Gastrocnemius medialis (tissue), 4 donors: ENCODE data around the gene BLOC1S4. TPM values are rescaled to one million over a fixed set of nuclear protein-coding genes. Genes with fewer than 3 reads are reported as not detected.

ENCODE experiments used
- ATAC-seq, 2 donors: fragments of 150-250 bp; one replicate each; pipeline ENCODE4 v1.9.1; 2016
- DNase-seq, 2 donors: peaks; one replicate each; pipeline ENCODE4 v3.0.0-alpha.2; 2019
- H3K27ac ChIP-seq, 4 donors: fragments of 200-600 bp; sonication (generic); 1 replicate in 1 of 4; 2 replicates in 3 of 4; pipeline ENCODE4 v1.5.1; 2016 to 2018; ENCODE audit warnings: mild to moderate bottlenecking in 2 of 4, moderate library complexity in 1 of 4
- H3K27me3 ChIP-seq, 3 donors: fragments of 200-600 bp; sonication (generic) in 2 of 3; 1 replicate in 1 of 3; 2 replicates in 2 of 3; pipeline versions ENCODE4 v1.5.1 to v1.6.0; 2016 to 2019; ENCODE audit warnings: mild to moderate bottlenecking in 1 of 3, moderate library complexity in 1 of 3
- H3K36me3 ChIP-seq, 2 donors: fragments of 200-600 bp; sonication (generic) in 1 of 2; one replicate each; pipeline ENCODE4 v1.5.1; 2017 to 2018
- H3K4me1 ChIP-seq, 2 donors: fragments of 200-600 bp; sonication (generic) in 1 of 2; one replicate each; pipeline ENCODE4 v1.5.1; 2016 to 2017; ENCODE audit warnings: mild to moderate bottlenecking in 2 of 2
- H3K4me3 ChIP-seq, 4 donors: fragments of 200-600 bp; sonication (generic) in 3 of 4; 1 replicate in 1 of 4; 2 replicates in 3 of 4; pipeline ENCODE4 v1.5.1; 2016 to 2019; ENCODE audit warnings: mild to moderate bottlenecking in 2 of 4
- H3K9me3 ChIP-seq, 3 donors: fragments of 200-600 bp; sonication (generic) in 2 of 3; 1 replicate in 1 of 3; 2 replicates in 2 of 3; pipeline ENCODE4 v1.5.1; 2016 to 2019
- POLR2A ChIP-seq, 2 donors: fragments of 450-650 bp; IDR thresholded peaks; one replicate each; pipeline ENCODE4 v1.6.1; 2017; ENCODE audit warnings: antibody characterized with exemption in 2 of 2, mild to moderate bottlenecking in 2 of 2, moderate library complexity in 2 of 2
- in situ Hi-C, 4 donors: fragments of 200-750 bp; cut with MboI; loops; one replicate each; pipeline versions ENCODE4 v1.15.0 to v1.8.0; 2017; ENCODE audit warnings: low sequenced_read_pairs in 4 of 4
- intact Hi-C: fragments of 100-400 bp; cut with DNase I; formaldehyde crosslinking; loops from one replicate; pipeline ENCODE4 v1.15.1; 2023; ENCODE audit warnings: low total_unique reads
- total RNA-seq, 4 donors: library from RNA; depleted of rRNA; stranded (reverse); fragments of >200 nt; gene quantifications; one replicate each; pipeline versions ENCODE4 v1.1.0 to v1.2.3, GENCODE V29; 2016
- TF ChIP-seq, protein P1 (sequence below), 5 experiments: fragments of 450-650 bp in 3 of 5; fragments of 200-600 bp in 2 of 5; sonication (generic) in 2 of 5; IDR thresholded peaks in 4 of 5; conservative IDR thresholded peaks in 1 of 5; 1 replicate in 4 of 5; 2 replicates in 1 of 5; pipeline ENCODE4 v1.5.1; 2016 to 2019; ENCODE audit warnings: antibody characterized with exemption in 5 of 5, mild to moderate bottlenecking in 3 of 5, moderate library complexity in 3 of 5

BLOC1S4 gene
- total RNA-seq, 4 donors from 2014 or later = 15.7 to 25.7 (median 22.3) TPM

DNA sequence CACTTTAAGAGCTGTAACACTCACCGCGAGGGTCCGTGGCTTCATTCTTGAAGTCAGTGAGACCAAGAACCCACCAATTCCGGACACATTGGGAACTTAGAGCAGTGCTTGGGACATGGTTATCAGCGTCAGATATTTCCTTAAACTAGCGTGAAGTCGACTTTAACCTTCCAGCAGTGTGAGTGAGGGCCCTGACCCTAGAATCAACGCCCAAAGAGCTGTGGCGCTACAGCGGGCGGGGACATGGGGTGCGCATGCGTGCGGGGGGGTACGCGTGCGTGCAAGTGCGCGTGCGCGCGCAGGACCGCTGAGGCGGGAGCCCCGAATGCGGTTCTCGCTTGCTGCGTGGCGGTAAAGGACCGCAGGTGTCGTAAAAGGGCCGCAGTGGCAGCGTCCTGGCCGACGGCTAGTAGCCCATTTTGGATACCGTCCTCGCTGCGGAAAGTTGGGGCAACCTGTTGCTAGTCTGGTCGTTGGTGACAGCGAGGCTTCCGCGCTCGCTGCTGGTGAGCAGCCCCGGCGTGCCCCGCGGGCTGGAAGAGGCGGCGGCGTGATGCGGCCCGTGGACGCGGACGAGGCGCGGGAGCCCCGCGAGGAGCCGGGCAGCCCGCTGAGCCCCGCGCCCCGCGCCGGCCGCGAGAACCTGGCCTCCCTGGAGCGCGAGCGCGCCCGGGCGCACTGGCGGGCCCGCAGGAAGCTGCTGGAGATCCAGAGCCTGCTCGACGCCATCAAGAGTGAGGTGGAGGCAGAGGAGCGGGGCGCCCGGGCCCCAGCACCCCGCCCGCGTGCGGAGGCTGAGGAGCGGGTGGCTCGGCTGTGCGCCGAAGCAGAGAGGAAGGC lies 42.1 kb upstream of the BLOC1S4 start:
- Histone ChIP-seq H3K9me3 (no peaks in the 10 kb centered on the region), H3K4me1 (peaks cover 27 to 33% of the 10 kb centered on the region in 2 donors), H3K4me3 (peak overlapping the region; percentile 68 to 90 (median 72)), H3K27me3 (no peaks in the 10 kb centered on the region), H3K36me3 (peaks cover 0 to 10% of the 10 kb centered on the region in 2 donors), H3K27ac (peak overlapping the region; percentile 82 to 96 (median 89))
- TF ChIP-seq POLR2A (IDR thresholded peaks at IDR 0.05) = peak; percentile 68 to 79
- TF ChIP-seq, protein P1, sequence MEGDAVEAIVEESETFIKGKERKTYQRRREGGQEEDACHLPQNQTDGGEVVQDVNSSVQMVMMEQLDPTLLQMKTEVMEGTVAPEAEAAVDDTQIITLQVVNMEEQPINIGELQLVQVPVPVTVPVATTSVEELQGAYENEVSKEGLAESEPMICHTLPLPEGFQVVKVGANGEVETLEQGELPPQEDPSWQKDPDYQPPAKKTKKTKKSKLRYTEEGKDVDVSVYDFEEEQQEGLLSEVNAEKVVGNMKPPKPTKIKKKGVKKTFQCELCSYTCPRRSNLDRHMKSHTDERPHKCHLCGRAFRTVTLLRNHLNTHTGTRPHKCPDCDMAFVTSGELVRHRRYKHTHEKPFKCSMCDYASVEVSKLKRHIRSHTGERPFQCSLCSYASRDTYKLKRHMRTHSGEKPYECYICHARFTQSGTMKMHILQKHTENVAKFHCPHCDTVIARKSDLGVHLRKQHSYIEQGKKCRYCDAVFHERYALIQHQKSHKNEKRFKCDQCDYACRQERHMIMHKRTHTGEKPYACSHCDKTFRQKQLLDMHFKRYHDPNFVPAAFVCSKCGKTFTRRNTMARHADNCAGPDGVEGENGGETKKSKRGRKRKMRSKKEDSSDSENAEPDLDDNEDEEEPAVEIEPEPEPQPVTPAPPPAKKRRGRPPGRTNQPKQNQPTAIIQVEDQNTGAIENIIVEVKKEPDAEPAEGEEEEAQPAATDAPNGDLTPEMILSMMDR (IDR thresholded peaks at IDR 0.05 in 4 of 5, conservative IDR thresholded peaks at IDR 0.05 in 1 of 5) = peak in 2 of 5 experiments; percentile 15 to 21
- ATAC-seq = peak; percentile 95 to 96
- in situ Hi-C loops (no loop called here), intact Hi-C loops (loop anchor here (1.0 kb wide), 2 partner anchors 34 to 35 kb away; partner anchors contain the start of genes MRFAP1 and MRFAP1L1)
- DNase-seq = peak; percentile 95 to 96

- in situ Hi-C loops = no loop called here
- intact Hi-C loops = loop anchor here (1.0 kb wide), 2 partner anchors 34 to 35 kb away; partner anchors contain the start of genes MRFAP1 and MRFAP1L1
- peaks cover 0 to 10% of the 10 kb centered on the region in 2 donors for H3K36me3 ChIP-seq
- H3K4me3 ChIP-seq = peak overlapping the region; percentile 68 to 90 (median 72)
- no peaks in the 10 kb centered on the region for H3K27me3 ChIP-seq
- TF ChIP-seq, protein P1 (IDR thresholded peaks at IDR 0.05 in 4 of 5, conservative IDR thresholded peaks at IDR 0.05 in 1 of 5) = peak in 4 of 5 experiments; percentile 5 to 33 (median 22)
- no peak for TF ChIP-seq POLR2A (IDR thresholded peaks at IDR 0.05)
- ATAC-seq = peak; percentile 25 to 41
- H3K27ac ChIP-seq = peak overlapping the region; percentile 82 to 96 (median 89)
- H3K9me3 ChIP-seq = no peaks in the 10 kb centered on the region
- DNase-seq = no peak
- H3K4me1 ChIP-seq = peaks cover 27 to 33% of the 10 kb centered on the region in 2 donors
Observed at GRCh38 chr4:6674500-6675149, 41.3 kb upstream of the BLOC1S4 start.

DNA sequence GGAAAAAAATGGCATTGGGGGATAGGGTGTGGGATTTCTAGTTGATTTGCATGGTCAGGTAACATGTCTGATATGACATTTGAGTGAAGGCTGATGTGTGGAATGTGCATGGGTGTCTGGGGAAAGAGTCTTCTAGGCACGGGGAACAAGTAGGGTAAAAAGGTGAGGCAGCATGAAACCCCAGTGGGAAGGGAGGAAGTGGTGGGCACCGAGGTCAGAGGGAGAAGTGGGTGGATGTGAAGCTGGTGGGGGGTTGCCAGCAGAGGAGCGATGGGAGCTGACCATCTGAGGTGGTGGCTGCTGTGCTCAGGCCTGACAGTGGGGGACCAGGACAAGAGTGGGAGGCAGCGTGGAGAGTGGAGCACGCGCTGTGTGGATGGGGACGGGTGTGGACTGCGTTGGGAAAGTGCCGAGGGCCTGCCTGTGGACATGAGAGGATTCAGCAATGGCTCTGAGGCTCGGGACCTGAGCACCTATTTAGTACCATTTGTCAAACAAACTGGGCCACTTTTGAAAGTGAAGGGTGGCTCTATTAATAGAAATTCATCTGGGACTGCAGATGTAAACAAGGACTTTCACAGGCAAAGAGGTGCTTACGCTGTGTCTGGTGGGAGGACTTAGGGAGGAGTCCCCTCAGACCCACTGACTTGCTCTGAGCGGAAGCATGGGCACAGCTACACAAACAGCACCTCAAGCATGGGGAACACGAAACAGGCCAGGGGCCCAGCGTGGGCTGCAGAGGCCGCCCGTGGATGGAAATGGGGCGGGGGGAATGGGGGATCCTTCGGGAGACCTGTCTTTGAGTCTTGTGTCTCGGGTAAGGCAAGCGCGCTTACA lies 39.0 kb upstream of the BLOC1S4 start:
- no peaks in the 10 kb centered on the region for H3K27me3 ChIP-seq
- H3K9me3 ChIP-seq = no peaks in the 10 kb centered on the region
- no peak overlapping the region for H3K4me3 ChIP-seq
- H3K4me1 ChIP-seq = peaks cover 27 to 33% of the 10 kb centered on the region in 2 donors
- no peak for TF ChIP-seq POLR2A (IDR thresholded peaks at IDR 0.05)
- TF ChIP-seq, protein P1 (IDR thresholded peaks at IDR 0.05 in 4 of 5, conservative IDR thresholded peaks at IDR 0.05 in 1 of 5) = no peak
- intact Hi-C loops (no loop called here), in situ Hi-C loops (no loop called here)
- DNase-seq (no peak), ATAC-seq (no peak)
- H3K36me3 ChIP-seq = peaks cover 0 to 10% of the 10 kb centered on the region in 2 donors
- no peak overlapping the region for H3K27ac ChIP-seq

GRCh38 chr4:6680372-6681034 lies 35.5 kb upstream of the BLOC1S4 start:
- H3K9me3 ChIP-seq = no peaks in the 10 kb centered on the region
- in situ Hi-C loops (no loop called here), intact Hi-C loops (no loop called here)
- H3K27me3 ChIP-seq = no peaks in the 10 kb centered on the region
- DNase-seq = no peak
- no peak overlapping the region for H3K4me3 ChIP-seq
- H3K36me3 ChIP-seq = peaks cover 0 to 9% of the 10 kb centered on the region in 2 donors
- TF ChIP-seq, protein P1 (IDR thresholded peaks at IDR 0.05 in 4 of 5, conservative IDR thresholded peaks at IDR 0.05 in 1 of 5) = no peak
- no peak for TF ChIP-seq POLR2A (IDR thresholded peaks at IDR 0.05)
- peaks cover 18 to 23% of the 10 kb centered on the region in 2 donors for H3K4me1 ChIP-seq
- H3K27ac ChIP-seq = no peak overlapping the region
- no peak for ATAC-seq
